SH-SY5Y (cell line): ENCODE data around the gene DLG2.

Source experiments
- GATA2 ChIP-seq: IDR thresholded peaks from 2 replicates; pipeline ENCODE4 v1.6.1; 2011; ENCODE audit warnings: mild to moderate bottlenecking, low read depth, low read length
- GATA3 ChIP-seq: IDR thresholded peaks from 2 replicates; pipeline ENCODE4 v1.6.1; 2011; ENCODE audit warnings: low read depth, mild to moderate bottlenecking, low read length, moderate library complexity

DNA sequence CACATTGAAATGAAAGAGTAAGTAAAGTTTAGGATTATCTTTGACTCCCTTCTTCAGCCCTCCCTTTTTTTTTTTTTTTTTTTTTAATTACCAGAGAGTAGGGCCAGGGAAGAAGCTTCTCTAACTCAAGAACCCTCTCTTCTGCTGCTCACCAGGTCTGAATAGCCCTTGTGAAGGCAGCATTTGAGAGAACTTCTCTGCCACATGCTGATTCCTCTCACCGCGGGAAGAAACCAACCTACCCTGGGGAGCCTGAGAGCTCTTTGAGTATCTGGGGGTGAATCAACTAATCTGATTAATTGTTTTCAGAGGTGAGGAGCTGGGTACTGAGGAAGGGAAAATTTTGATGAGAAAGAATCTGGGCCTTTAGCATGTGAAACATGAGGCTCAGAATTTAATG is 1906.5 kb downstream of the DLG2 start:
- TF ChIP-seq GATA2: no peak
- no peak for TF ChIP-seq GATA3
